OCI-LY7 (cell line): ENCODE results near the gene NEUROD2. TPM values are rescaled to one million over a fixed set of nuclear protein-coding genes. Genes with fewer than 3 reads are reported as not detected.
"Not testable (repeated sequence)": the region's sequence is repeated elsewhere in the genome, so short reads cannot be mapped to it uniquely, and the experiment has no call there.

Experiments used
- BruUV-seq: library from RNA; stranded (reverse); fragments of 400-500 nt; replicated peaks from 2 replicates; lab custom pipeline; 2021; lab: Mats Ljungman, UMichigan
- CTCF ChIA-PET: fragments of 300-600 bp; sonication (Branson Sonifier 250); formaldehyde crosslinking; loops from one replicate; lab custom pipeline; 2022; ENCODE audit warnings: antibody characterized with exemption; ENCODE audit not compliant: unreplicated experiment; lab: Charles Lee
- POLR2A ChIA-PET: fragments of 300-600 bp; sonication (Branson Sonifier 250); formaldehyde crosslinking; loops from one replicate; lab custom pipeline; 2022; ENCODE audit warnings: antibody characterized with exemption; lab: Charles Lee
- DNase-seq: peaks from one replicate; pipeline ENCODE4 v3.0.0-alpha.2; 2015; ENCODE audit warnings: low spot score
- H2AFZ ChIP-seq: fragments of 200-600 bp; sonication (generic), shearing (Covaris generic); 2 replicates; pipeline ENCODE4 v1.6.1; 2014; ENCODE audit warnings: mild to moderate bottlenecking, antibody characterized with exemption, low read length, moderate library complexity
- H3K27ac ChIP-seq: fragments of 200-600 bp; sonication (generic); 2 replicates; pipeline ENCODE4 v1.5.1; 2014; ENCODE audit warnings: mixed run types, low read depth, mild to moderate bottlenecking, moderate library complexity, low read length, inconsistent platforms; ENCODE audit not compliant: poor library complexity, severe bottlenecking
- H3K36me3 ChIP-seq: fragments of 200-600 bp; sonication (generic); 2 replicates; pipeline ENCODE4 v1.6.1; 2014; ENCODE audit warnings: mild to moderate bottlenecking, antibody characterized with exemption, low read length, moderate library complexity, mixed read lengths; ENCODE audit not compliant: insufficient read depth
- H3K4me1 ChIP-seq: fragments of 200-600 bp; sonication (generic); 2 replicates; pipeline ENCODE4 v1.5.1; 2014; ENCODE audit warnings: mild to moderate bottlenecking, low read length; ENCODE audit not compliant: insufficient read depth, poor library complexity, severe bottlenecking
- H3K4me2 ChIP-seq: fragments of 200-600 bp; sonication (generic); 2 replicates; pipeline ENCODE4 v1.6.1; 2014; ENCODE audit warnings: mild to moderate bottlenecking, low read length
- H3K4me3 ChIP-seq: fragments of 200-600 bp; sonication (generic); 2 replicates; pipeline ENCODE4 v1.5.1; 2014; ENCODE audit warnings: mild to moderate bottlenecking, low read depth, low read length; ENCODE audit not compliant: poor library complexity, severe bottlenecking
- H3K79me2 ChIP-seq: fragments of 200-600 bp; sonication (generic); 2 replicates; pipeline ENCODE4 v1.6.1; 2016; ENCODE audit warnings: low read depth, mild to moderate bottlenecking, low read length, moderate library complexity, mixed read lengths; ENCODE audit not compliant: insufficient read depth
- H3K9me2 ChIP-seq: fragments of 200-600 bp; sonication (generic); 2 replicates; pipeline ENCODE4 v1.6.1; 2016; ENCODE audit warnings: mild to moderate bottlenecking, low read length, mixed read lengths; ENCODE audit not compliant: insufficient read depth
- H3K9me3 ChIP-seq: fragments of 200-600 bp; sonication (generic); 2 replicates; pipeline ENCODE4 v1.6.1; 2014; ENCODE audit warnings: mild to moderate bottlenecking, mixed run types, low read length, mixed read lengths
- H4K20me1 ChIP-seq: fragments of 200-600 bp; sonication (generic); 2 replicates; pipeline ENCODE4 v1.6.1; 2014; ENCODE audit warnings: mild to moderate bottlenecking, antibody characterized with exemption, low read length, moderate library complexity, mixed read lengths; ENCODE audit not compliant: insufficient read depth
- CTCF ChIP-seq: fragments of 200-600 bp; sonication (generic); conservative IDR thresholded peaks from 2 replicates; pipeline ENCODE4 v1.5.1; 2014; ENCODE audit warnings: mild to moderate bottlenecking, antibody characterized with exemption, low read length, moderate library complexity, mixed read lengths
- EZH2phosphoT487 ChIP-seq: fragments of 200-600 bp; sonication (generic); IDR thresholded peaks from 2 replicates; pipeline ENCODE4 v1.6.1; 2018; ENCODE audit warnings: low read depth, borderline replicate concordance, mild to moderate bottlenecking, mixed run types, antibody characterized with exemption, low read length, moderate library complexity, mixed read lengths
- intact Hi-C: fragments of 100-400 bp; cut with micrococcal nuclease; formaldehyde crosslinking; loops from one replicate; pipeline ENCODE4 v1.10.0; 2022; ENCODE audit not compliant: unreplicated experiment
- total RNA-seq, 2 experiments: library from RNA; depleted of rRNA in 1 of 2; stranded (reverse); fragments of >200 nt in 1 of 2; shearing (Covaris generic) in 1 of 2; gene quantifications; 2 replicates each; pipeline ENCODE4 v1.2.3, GENCODE V29; 2014 to 2022

Gene NEUROD2
- total RNA-seq, 2 experiments from 2014 or later: not detected

- DNase-seq: peak; percentile 50
- no peak for TF ChIP-seq EZH2phosphoT487
- no peak for TF ChIP-seq CTCF
- Histone ChIP-seq H3K9me3 (no peaks in the 10 kb centered on the region), H3K27ac (no peak overlapping the region), H3K4me3 (no peak overlapping the region), H3K4me2 (no peak overlapping the region), H2AFZ (no peak overlapping the region), H3K79me2 (no peaks in the 10 kb centered on the region), H4K20me1 (no peaks in the 10 kb centered on the region), H3K36me3 (no peaks in the 10 kb centered on the region), H3K9me2 (no peaks in the 10 kb centered on the region), H3K4me1 (no peaks in the 10 kb centered on the region)
- POLR2A ChIA-PET: interaction anchor here (0.6 kb wide), 1 partner anchor 545 kb away, joined by 3 read pairs; no protein-coding TSS in a partner anchor
- CTCF ChIA-PET: no interaction called here
- BruUV-seq: no TSS peak
- intact Hi-C loops: no loop called here
Observed at GRCh38 chr17:39591958-39592954, 15.5 kb downstream of the NEUROD2 start.

GRCh38 chr17:39590180-39590579, 17.5 kb downstream of the NEUROD2 start:
- CTCF ChIA-PET, DNase-seq, H3K4me1 ChIP-seq, H3K27ac ChIP-seq, POLR2A ChIA-PET, H3K9me2 ChIP-seq, H3K79me2 ChIP-seq, intact Hi-C loops, BruUV-seq, H3K4me2 ChIP-seq, H3K36me3 ChIP-seq, H4K20me1 ChIP-seq, H2AFZ ChIP-seq, H3K4me3 ChIP-seq, H3K9me3 ChIP-seq: not testable (repeated sequence)

GRCh38 chr17:39582658-39583057, 25.1 kb downstream of the NEUROD2 start:
- BruUV-seq: no TSS peak
- H3K79me2 ChIP-seq: no peaks in the 10 kb centered on the region
- no peaks in the 10 kb centered on the region for H3K9me2 ChIP-seq
- H3K27ac ChIP-seq: no peak overlapping the region
- no peaks in the 10 kb centered on the region for H3K9me3 ChIP-seq
- H2AFZ ChIP-seq: no peak overlapping the region
- TF ChIP-seq EZH2phosphoT487 (no peak), CTCF (no peak)
- ChIA-PET POLR2A (no interaction called here), CTCF (no interaction called here)
- no peak overlapping the region for H3K4me3 ChIP-seq
- H3K4me2 ChIP-seq: no peak overlapping the region
- H3K36me3 ChIP-seq: no peaks in the 10 kb centered on the region
- no peaks in the 10 kb centered on the region for H3K4me1 ChIP-seq
- intact Hi-C loops: no loop called here
- no peaks in the 10 kb centered on the region for H4K20me1 ChIP-seq
- no peak for DNase-seq
